Limb (tissue), 2 donors: ENCODE data around the gene COX6B2.
A peak's percentile ranks its signal among the peaks of the same experiment; 100 is the strongest.

ENCODE experiments used
- DNase-seq, 2 donors: peaks; one replicate each; pipeline ENCODE4 v3.0.0-alpha.2; 2016; ENCODE audit errors: extremely low spot score in 2 of 2

COX6B2 gene

DNA sequence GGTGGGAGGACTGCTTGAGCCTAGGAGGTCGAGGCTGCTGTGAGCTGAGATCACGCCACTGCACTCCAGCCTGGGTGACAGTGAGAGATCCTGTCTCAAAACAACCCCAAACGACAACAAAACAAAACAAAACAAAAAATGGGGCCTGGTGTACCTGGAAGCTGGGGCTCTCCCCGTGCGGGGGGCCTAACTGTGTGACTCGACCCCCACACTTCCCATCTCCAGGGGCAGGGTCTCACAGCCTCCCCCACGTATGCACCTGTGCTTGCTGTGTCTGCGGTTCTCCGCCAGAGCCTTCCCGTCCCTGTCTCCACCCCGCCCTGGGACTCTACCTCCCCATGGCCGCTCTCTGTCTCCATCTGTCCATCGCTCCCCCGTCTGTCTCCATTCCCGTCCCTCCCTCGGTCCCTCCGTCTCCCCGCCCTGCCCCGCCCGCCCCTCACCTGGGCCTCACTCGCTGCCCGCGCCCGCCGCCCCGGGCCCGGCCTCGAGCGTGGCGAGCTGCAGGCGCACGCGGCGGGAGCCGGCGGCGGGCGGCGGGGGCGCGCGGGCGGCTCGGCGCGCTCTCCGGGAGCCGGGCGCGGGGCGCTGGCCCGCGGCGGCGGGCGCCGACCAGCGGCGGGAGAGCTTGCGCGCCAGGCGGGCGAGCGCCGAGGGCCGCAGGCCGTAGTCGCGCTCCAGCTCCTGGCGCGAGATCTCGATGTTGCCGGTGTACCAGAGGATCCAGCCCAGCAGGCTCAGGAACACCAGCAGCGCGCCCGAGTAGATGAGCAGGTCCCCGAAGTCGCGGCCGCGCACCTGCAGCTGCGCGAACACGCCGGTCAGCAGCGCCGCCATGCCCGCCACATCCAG is 29.0 kb upstream of the COX6B2 start:
- peak; percentile 50 to 71 for DNase-seq

DNA sequence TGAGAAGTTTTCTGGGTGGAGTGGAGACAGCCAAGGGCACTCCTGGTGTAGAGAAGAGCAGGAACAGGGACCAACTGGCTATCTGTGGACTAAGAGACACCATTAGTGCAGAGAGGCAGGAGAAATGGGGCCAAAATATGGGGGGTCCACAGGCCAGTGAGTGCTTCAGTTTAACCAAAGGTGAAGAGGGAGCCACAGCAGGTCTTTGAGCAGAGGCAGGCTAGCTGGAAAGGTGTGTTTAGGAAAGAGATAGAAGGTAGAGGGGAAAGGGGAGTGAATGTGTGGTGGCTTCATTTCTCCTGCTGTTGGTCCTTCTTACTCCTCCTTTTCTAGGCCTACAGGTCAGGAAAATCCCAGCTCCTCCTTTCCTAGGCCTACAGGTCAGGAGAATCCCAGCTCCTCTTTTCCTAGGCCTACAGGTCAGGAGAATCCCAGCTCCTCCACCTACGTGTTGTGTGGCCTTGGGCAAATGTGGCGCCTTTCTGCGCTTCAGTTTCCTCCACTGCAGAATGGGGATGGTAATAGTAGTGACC is 28.1 kb upstream of the COX6B2 start:
- no peak for DNase-seq

DNA sequence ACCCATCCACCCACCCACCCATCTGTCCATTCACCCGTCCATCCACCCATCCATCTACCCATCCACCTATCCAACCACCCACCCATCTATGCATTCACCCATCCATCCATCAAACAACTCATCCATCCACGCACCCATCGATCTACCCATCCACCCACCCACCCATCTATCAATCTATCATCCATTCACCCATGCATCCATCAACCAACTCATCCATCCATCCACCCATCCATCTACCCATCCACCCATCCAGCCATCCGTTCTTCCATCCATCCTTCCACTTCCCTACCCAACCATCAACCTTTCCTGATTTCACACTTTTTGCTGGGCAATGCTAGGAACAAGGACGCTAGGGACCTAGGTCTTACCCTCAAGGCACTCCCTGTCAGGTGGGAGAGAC is 27.5 kb upstream of the COX6B2 start:
- no peak for DNase-seq

DNA sequence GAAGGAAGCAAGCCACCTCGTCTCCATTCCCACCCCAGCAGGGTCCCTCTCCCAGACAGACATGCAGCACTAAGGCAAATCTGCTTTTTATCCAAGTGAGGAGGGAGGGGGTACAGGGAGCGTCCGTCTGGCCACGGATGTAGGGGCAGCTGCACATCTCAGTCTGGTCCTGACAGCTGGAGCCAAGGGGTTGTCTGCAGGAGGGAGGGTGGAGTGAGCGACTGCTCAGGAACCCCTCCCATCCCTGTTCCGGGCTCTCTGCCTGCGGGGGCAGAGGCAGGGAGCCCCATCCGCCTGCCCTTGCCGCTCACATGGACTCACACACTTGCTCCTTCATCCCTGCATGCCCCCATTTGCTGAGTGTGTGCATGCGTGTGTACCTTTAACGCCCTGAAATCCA is 24.7 kb upstream of the COX6B2 start:
- peak; percentile 68 to 69 for DNase-seq

DNA sequence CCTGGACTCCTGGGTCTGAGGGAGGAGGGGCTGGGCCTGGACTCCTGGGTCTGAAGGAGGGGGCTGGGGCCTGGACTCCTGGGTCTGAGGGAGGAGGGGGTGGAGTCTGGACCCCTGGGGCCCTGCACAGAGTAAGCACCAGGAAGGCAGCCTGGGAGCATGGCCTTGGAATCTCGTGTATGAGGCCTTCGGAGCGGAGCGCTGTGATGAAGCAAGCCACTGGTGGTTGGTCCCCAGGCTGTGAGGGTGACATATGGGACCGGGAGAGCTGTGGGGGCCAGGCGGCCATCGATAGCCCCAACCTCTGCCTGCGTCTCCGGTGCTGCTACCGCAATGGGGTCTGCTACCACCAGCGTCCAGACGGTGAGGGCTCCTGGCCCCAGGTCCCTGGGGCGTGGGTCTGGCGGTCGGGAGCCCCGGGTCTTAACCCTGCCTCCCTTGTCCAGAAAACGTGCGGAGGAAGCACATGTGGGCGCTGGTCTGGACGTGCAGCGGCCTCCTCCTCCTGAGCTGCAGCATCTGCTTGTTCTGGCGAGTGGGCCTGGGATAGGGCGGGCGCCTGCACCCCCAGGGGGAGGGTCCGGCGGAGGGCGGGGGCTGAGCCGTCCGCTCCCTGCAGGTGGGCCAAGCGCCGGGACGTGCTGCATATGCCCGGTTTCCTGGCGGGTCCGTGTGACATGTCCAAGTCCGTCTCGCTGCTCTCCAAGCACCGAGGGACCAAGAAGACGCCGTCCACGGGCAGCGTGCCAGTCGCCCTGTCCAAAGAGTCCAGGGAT is 23.0 kb upstream of the COX6B2 start:
- DNase-seq = peak in 1 of 2 donors; percentile 63

DNA sequence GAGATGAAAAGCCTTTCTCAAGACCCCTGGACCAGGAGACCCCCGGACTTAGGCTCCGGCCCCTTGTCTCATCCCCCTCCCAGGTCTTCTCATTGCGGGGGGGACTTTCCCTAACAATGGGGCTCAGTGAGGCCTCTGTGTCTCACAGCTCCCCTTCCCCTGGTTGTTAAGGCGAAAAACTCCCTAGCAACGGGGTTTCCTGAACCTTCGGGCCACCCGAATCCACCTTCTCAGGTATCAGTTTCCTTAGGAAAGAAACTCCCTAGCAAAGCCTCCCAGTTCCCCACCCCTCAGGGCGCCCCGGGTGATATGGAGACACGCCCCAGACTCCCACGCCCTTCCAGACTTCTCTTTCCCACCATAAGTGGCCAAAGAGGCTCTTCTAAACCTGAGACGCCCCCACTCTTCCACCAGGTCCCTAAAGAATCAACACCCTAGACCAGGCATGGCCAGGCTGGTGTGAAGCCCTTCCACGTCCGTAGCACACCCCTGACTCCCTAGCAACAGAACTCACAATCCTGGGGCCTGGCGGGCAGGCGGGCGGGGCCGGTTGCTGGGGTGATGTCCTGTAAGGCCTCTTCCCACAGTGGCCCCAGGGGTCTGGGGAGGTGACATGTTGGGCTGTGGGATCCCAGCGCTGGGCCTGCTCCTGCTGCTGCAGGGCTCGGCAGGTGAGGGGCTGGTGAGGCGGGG is 21.9 kb upstream of the COX6B2 start, which contains the start of gene TMEM190:
TSS of gene TMEM190 (plus strand) at position 586 of the 693 bp plus-strand sequence. CDS start at position 614, 28 bp downstream.
- no peak for DNase-seq

DNA sequence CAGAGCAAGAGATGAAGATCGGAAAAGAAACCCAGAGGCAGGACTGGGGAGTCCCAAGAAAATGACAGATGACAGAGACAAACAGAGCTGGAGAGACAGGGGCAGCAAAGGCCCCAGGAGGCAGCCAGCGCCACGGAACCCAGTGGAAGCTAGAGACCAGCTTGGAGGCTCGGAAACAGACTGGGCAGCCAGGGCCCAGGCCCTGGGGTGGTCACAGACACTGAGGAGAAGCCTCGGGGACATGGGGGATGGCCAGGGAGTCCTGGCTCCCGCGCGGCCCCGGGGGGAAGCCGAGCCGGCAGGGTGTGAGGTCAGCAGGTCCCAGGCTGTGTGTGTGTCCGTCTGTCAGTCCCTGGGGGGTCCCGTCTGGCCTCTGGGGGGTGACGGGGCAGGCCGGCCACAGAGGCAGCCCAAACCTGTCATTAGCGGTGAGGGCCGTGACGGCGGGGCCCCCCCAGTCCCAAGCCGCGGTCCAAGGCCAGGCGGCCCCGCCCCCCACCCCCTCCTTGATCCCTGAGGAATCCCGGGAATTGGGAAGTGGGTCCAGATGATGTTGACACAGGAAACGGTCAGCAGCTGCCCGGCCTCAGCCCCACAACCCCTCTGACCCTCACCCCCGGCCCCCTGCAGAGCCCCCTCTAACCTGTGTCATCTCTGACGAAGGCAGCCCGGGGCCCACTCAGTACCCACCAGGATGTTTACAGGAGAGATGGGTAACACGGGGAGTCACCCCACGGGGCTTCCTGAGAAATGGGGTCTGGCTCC is 19.7 kb upstream of the COX6B2 start:
- DNase-seq = no peak

DNA sequence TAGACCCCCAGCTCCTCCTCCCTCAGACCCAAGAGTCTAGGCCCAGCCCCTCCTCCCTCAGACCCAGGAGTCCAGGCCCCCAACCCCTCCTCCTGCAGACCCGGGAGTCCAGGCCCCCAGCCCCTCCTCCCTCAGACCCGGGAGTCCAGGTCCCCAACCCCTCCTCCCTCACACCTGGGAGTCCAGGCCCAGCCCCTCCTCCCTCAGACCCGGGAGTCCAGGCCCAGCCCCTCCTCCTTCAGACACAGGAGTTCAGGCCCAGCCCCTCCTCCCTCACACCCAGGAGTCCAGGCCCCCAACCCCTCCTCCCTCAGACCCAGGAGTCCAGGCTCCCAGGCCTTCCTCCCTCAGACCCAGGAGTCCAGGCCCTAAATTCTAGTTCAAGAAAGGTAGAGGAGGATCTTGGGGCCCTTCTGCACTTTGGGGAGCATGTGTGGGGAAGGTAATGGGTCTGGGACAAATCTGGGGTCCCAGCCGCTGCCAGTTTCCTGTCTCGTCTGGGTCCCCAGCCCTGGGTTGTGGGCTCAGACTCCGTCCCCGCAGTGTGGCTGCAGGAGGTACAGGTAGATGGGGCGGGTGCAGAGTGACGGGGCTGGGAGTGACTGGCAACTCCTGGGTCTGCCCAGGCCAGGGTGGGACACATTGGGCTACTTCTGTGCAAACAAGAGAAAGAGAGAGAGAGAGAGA is 18.9 kb upstream of the COX6B2 start:
- DNase-seq = no peak

DNA sequence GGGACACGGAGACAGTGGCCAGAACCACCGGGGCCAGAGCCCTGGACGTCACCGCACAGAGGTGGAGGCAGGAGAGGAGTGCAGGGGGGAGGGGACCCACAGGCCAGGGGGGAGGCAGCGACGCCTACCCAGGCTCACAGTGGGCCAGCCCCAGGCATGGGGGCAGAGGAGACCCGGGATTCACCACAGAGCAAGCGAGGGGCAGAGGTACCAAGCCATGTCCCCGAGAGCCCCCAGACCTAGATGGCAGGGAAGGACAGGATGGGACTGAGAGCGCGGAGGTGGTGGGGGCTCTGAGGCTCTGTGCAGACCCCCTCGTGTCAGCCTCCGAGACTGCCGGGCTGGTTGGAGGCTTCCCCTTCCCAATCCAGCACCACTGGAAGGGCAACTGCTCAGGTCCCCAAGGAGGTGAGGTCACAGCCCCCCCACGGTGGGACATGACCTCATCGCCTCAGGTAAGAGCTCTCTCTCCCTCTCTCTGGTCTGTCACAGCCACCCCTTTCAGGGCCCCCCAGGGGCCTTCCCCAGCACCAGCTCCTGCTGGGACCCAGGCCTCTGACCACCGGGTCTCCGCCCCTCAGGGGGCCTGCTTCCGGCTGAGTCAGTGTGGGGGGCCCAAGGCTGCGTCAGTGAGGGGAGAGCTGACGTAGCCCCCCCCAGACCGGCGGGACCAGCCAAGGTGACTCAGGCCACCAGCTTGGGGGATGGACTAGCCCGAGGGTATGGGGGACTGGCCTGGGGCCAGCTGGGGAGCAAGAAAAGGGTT is 18.0 kb upstream of the COX6B2 start:
- DNase-seq = no peak

DNA sequence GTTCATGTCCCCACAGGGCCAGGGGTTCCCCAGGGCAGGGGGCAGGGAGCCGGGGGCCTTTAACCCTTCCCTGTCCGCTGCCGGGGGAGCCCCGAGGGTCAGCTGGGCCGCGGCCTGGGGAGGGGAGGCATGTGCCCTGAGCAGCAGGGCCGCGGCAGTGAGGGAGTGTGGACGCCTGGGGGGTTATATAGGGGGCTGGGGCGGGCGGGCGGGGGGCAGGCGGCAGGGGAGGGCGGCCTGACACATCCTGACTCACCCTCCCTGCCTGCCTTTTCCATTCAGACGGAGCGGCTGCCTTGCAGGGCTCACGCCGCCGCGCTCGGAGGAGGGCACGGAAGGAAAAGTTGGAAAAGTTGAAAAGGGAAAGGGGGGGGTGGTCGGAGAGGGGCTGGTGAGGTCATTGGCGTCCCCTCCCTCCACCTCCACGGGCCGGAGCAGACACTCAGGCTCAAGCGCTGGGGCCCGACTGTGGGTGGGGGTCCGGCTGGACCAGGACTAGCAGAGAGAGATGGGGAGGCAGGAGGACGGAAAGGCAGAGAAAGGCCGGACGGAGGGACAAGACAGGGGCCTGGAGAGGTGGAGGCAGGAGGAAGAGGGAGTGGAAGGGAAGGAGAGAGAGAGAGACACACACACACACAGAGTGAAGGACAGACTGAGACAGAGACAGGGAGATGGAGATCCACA is 15.9 kb upstream of the COX6B2 start, which contains the start of gene IL11:
TSS of gene IL11 (minus strand) at position 159 of the 684 bp plus-strand sequence. CDS start at position 6, 153 bp downstream.
- no peak for DNase-seq

DNA sequence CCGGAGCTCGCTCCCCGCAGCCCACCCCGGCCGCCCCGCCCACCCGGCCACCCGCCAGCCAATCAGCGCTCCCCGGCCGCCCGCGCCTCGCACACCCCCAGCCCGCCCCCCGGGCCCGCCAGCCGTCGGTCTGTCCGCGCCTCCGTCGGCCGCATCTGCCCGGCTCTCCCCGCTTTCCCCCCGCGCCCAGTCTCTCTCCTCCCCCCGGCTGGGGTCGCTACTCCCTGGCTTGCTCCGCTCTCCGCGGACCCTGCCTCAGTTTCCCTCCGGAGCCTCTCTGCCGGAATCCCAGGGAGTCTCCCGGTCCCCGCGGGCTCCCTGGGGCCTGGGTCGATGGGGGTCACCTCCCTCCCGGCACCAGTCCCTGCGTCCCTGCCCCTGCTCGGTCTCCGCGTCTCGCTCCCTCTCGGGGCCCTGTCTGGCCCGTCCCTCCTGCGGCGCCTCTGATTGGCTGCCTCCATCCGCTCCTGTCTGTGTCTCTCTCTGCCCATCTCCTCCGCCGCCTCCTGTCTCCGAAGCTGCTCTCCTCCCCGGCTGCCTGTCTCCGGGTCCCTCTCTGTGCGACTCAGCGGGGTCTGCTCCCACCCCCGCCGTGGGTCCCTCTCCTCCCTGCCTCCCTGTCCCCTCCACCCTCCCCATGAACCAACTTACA is 15.3 kb upstream of the COX6B2 start:
- no peak for DNase-seq

DNA sequence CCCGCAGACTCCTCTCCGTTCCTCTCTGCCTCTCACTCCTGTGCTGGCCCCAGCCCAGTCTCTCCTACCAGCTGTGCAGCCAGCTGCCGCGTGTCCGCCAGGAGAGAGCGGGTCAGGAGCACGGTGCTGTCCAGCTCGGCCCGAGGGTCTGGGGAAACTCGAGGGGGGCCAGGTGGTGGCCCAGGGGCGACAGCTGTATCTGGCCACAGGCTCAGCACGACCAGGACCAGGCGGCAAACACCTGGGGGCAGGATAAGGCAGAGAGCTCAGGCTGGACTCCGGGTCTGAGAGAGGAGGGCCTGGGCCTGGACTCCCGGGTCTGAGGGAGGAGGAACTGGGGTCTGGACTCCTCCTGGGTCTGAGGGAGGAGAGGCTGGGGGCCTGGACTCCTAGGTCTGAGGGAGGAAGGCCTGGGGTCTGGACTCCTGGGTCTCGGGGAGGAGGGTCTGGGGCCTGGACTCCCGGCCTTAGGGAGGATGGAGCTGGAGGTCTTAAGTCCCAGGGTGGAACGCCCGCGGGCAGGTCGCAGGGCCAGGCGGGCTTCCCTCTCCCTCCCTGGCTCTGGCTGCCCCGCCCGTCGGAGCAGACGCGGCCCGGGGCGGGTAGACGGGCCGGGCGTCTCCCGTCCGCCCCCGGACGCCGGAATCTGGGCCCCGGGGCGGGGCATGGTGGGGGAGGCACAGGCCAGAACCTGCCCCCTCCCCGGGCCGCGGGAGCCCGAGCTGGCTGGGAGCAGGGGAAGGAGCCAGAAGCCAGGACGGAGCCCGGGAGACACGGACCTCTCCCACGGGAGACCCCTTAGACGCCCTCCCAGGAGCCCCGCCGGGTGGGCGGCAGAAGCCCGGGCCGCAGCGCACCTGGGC is 14.4 kb upstream of the COX6B2 start:
- DNase-seq = peak in 1 of 2 donors; percentile 60

DNA sequence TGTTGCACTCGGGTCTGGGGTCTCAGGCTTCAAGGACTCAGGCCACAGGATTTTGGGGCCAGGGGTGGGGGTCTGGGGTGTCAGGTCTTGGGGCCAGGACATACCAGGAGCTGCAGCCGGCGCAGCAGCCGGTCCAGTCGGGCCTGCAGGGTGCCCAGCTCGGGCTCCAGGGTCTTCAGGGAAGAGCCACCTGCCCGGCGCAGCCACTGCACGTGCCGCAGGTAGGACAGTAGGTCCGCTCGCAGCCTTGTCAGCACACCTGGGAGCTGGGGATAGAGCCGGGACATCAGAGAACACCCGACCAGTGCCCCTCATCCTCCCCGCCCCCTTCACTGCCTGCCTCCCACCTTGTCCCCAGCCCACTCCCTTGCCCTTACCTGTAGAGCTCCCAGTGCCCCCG is 13.6 kb upstream of the COX6B2 start:
- no peak for DNase-seq

DNA sequence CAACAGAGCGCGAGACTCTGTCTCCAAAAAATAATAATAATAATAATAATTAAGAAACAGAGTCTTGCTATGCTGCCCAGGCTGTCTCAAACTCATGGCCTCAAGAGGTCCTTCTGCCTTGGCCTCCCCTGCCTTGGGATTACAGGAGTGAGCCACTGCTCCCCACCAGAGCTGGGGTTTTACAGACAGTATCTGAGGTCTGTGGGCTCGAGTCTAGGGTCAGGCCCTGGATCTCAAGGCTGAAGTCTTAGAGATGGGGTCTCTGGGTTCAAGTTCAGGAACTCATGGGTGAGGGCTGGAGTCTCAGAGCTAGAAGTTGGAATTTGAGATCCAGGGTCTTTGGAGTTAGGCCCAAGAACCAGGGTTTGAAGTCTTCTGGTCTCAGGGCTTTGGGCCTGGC is 12.3 kb upstream of the COX6B2 start:
- DNase-seq = no peak

DNA sequence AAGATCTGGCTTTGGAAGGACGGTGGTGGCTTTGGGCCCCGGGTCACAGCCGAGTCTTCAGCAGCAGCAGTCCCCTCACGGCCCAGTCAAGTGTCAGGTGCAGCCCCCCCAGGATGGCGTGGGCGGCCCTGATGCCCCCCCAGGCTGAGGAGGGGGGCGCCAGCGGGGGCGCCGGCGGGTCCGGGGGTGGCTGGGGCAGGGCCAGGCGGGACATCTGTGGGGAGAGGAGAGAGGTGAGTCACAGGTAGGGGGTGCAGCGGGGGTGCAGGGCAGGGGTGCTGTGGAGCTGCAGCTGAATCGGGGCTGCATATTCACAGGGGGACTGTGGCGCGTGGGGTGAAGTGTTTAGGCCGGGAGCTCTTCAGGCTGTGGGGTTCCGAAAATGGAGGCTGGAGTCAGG is 11.4 kb upstream of the COX6B2 start:
- no peak for DNase-seq

DNA sequence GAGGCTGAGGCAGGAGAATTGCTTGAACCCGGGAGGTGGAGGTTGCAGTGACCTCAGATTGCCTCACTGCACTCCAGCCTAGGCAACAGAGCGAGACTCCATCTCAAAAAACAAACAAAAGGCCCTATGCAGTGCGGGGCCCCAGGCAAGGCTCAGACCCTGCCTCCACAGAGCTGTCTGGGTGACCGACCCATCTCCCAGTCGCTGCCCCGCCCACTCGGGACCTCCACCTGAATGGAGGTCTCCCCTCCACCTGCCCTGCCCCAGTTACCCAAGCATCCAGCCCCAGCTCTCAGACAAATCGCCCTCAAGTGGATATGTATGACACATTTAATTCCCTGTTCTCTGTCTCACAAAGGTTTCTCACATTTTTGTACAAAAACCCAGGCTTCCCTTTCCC is 10.7 kb upstream of the COX6B2 start:
- DNase-seq = no peak

DNA sequence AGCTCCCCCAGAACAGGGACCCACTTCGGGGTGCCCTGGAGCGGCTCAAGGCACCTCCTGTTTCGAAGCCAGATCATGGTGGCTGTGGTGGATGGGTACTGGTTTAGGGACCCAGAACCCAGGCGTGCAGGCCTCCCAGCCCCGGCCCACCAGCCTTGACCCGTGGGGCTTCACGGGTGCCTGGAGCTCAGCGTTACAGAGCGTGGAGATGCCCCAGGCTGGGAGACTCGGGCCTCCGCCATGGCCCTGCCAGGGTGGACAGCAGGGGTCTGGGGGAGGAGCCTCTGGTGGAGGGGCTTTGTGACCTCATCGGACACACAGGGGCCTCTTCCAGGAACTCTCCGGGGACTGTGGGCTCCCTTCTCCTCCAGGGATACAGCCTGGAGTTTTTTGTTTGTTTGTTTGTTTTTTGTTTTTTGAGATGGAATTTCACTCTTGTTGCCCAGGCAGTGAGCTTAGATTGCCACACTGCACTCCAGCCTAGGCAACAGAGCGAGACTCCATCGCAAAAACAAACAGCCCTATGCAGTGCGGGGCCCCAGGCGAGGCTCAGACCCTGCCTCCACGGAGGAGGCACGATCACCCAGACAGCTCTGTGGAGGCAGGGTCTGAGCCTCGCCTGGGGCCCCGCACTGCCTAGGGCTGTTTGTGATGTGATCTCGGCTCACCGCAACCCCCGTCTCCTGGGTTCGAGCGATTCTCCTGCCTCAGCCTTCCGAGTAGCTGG is 8.6 kb upstream of the COX6B2 start, which contains the start of gene GARIN5B:
TSS of gene GARIN5B (minus strand) at position 271 of the 727 bp plus-strand sequence. CDS start at position 77, 194 bp downstream.
- no peak for DNase-seq
